PC-9 (cell line): ENCODE results near the gene CFAP92. TPM values are rescaled to one million over a fixed set of nuclear protein-coding genes. Genes with fewer than 3 reads are reported as not detected.

Experiments used
- BruUV-seq: library from RNA; stranded (reverse); fragments of 400-500 nt; replicated peaks from 2 replicates; lab custom pipeline; 2021; lab: Mats Ljungman, UMichigan
- CTCF ChIA-PET: fragments of 300-600 bp; sonication (Branson Sonifier 250); formaldehyde crosslinking; loops from one replicate; lab custom pipeline; 2022; ENCODE audit warnings: antibody characterized with exemption; lab: Charles Lee
- POLR2A ChIA-PET: fragments of 300-600 bp; sonication (Branson Sonifier 250); formaldehyde crosslinking; loops from one replicate; lab custom pipeline; 2022; ENCODE audit warnings: antibody characterized with exemption; ENCODE audit not compliant: unreplicated experiment; lab: Charles Lee
- DNase-seq, 2 experiments: peaks; one replicate each; pipeline versions ENCODE4 v3.0.0 to v3.0.0-alpha.2; 2015 to 2022; ENCODE audit warnings: mixed read lengths in 1 of 2
- H2AFZ ChIP-seq: fragments of 200-600 bp; sonication (generic); 2 replicates; pipeline ENCODE4 v1.8.1; 2017; ENCODE audit warnings: antibody characterized with exemption
- H3F3A ChIP-seq: fragments of 200-600 bp; sonication (generic); 2 replicates; pipeline ENCODE4 v1.8.1; 2017; ENCODE audit warnings: antibody characterized with exemption, mild to moderate bottlenecking, low read depth; ENCODE audit not compliant: insufficient read depth
- H3K27ac ChIP-seq: fragments of 200-600 bp; sonication (generic); 2 replicates; pipeline ENCODE4 v1.6.1; 2016; ENCODE audit warnings: mixed run types
- H3K27me3 ChIP-seq: fragments of 200-600 bp; sonication (generic); 2 replicates; pipeline ENCODE4 v1.6.1; 2016; ENCODE audit warnings: low read depth, mixed run types; ENCODE audit not compliant: insufficient read depth
- H3K36me3 ChIP-seq: fragments of 200-600 bp; sonication (generic); 2 replicates; pipeline ENCODE4 v1.6.1; 2016; ENCODE audit warnings: low read depth, mixed run types
- H3K4me1 ChIP-seq: fragments of 200-600 bp; sonication (generic); replicated peaks from 2 replicates; pipeline ENCODE4 v1.6.1; 2016; ENCODE audit warnings: mixed run types; ENCODE audit not compliant: insufficient read depth
- H3K4me2 ChIP-seq: fragments of 200-600 bp; sonication (generic); 2 replicates; pipeline ENCODE4 v1.6.1; 2017; ENCODE audit warnings: mixed run types
- H3K4me3 ChIP-seq: fragments of 200-600 bp; sonication (generic); 2 replicates; pipeline ENCODE4 v1.6.1; 2016; ENCODE audit warnings: mixed run types
- H3K79me2 ChIP-seq: fragments of 200-600 bp; sonication (generic); 2 replicates; pipeline ENCODE4 v1.6.1; 2017; ENCODE audit warnings: low read depth, mixed run types
- H3K9me2 ChIP-seq: fragments of 200-600 bp; sonication (generic); 2 replicates; pipeline ENCODE4 v1.8.1; 2017; ENCODE audit warnings: mild to moderate bottlenecking; ENCODE audit not compliant: insufficient read depth
- H3K9me3 ChIP-seq: fragments of 200-600 bp; sonication (generic); 2 replicates; pipeline ENCODE4 v1.8.1; 2016; ENCODE audit warnings: low read depth; ENCODE audit not compliant: insufficient read depth
- H4K20me1 ChIP-seq: fragments of 200-600 bp; sonication (generic); 2 replicates; pipeline ENCODE4 v1.8.1; 2017; ENCODE audit not compliant: insufficient read depth
- CTCF ChIP-seq: fragments of 200-600 bp; sonication (generic); conservative IDR thresholded peaks from 2 replicates; pipeline ENCODE4 v1.6.1; 2017; ENCODE audit warnings: mixed run types, antibody characterized with exemption, mild to moderate bottlenecking, moderate library complexity
- EZH2 ChIP-seq: fragments of 200-600 bp; sonication (generic); IDR thresholded peaks from 2 replicates; pipeline ENCODE4 v1.8.0; 2017; ENCODE audit warnings: antibody characterized with exemption, low read depth
- intact Hi-C: fragments of 100-400 bp; cut with micrococcal nuclease; formaldehyde crosslinking; loops from one replicate; pipeline ENCODE4 v1.10.0; 2022; ENCODE audit not compliant: unreplicated experiment
- total RNA-seq: library from RNA; stranded (reverse); gene quantifications from 2 replicates; pipeline ENCODE4 v1.2.3, GENCODE V29; 2021

The CFAP92 gene
- total RNA-seq, 1 experiment from 2014 or later: 4.3 TPM

GRCh38 chr3:128988286-128988685 lies 5.6 kb downstream of the CFAP92 start:
- Histone ChIP-seq H3K27me3 (no peaks in the 10 kb centered on the region; the same call in 1 of the 2 replicates), H4K20me1 (no peaks in the 10 kb centered on the region), H2AFZ (no peak overlapping the region), H3K4me1 (no peaks in the 10 kb centered on the region), H3K27ac (no peak overlapping the region), H3K4me2 (no peak overlapping the region), H3K4me3 (no peak overlapping the region), H3K9me3 (no peaks in the 10 kb centered on the region), H3K36me3 (no peaks in the 10 kb centered on the region), H3K9me2 (no peaks in the 10 kb centered on the region), H3K79me2 (no peaks in the 10 kb centered on the region), H3F3A (no peaks in the 10 kb centered on the region)
- intact Hi-C loops: no loop called here
- ChIA-PET CTCF (interaction anchor here (0.6 kb wide), 1 partner anchor 18 kb away, joined by 5 read pairs; no protein-coding TSS in a partner anchor), POLR2A (no interaction called here)
- TF ChIP-seq EZH2 (no peak), CTCF (no peak)
- BruUV-seq: no TSS peak
- no peak for DNase-seq

- ChIA-PET CTCF (interaction anchor here (0.6 kb wide), 1 partner anchor 17 kb away, joined by 5 read pairs; no protein-coding TSS in a partner anchor), POLR2A (no interaction called here)
- H3K4me2 ChIP-seq: no peak overlapping the region
- DNase-seq: no peak
- H3K4me1 ChIP-seq: no peaks in the 10 kb centered on the region
- no peak overlapping the region for H3K4me3 ChIP-seq
- no peak overlapping the region for H3K27ac ChIP-seq
- peaks cover 1% of the 10 kb centered on the region for H3K27me3 ChIP-seq
- H3F3A ChIP-seq: no peaks in the 10 kb centered on the region
- intact Hi-C loops: no loop called here
- H2AFZ ChIP-seq: no peak overlapping the region
- TF ChIP-seq EZH2: no peak
- TF ChIP-seq CTCF: no peak
- no peaks in the 10 kb centered on the region for H3K36me3 ChIP-seq
- no peaks in the 10 kb centered on the region for H3K9me2 ChIP-seq
- no peaks in the 10 kb centered on the region for H3K79me2 ChIP-seq
- H4K20me1 ChIP-seq: no peaks in the 10 kb centered on the region
- BruUV-seq: no TSS peak
- H3K9me3 ChIP-seq: no peaks in the 10 kb centered on the region
Observed at GRCh38 chr3:128987302-128988100, 6.4 kb downstream of the CFAP92 start.

GRCh38 chr3:128984596-128984995 lies 9.3 kb downstream of the CFAP92 start:
- H2AFZ ChIP-seq: no peak overlapping the region
- no peak overlapping the region for H3K27ac ChIP-seq
- no peaks in the 10 kb centered on the region for H3K36me3 ChIP-seq
- H3K9me2 ChIP-seq: no peaks in the 10 kb centered on the region
- H3K27me3 ChIP-seq: peaks cover 8% of the 10 kb centered on the region
- POLR2A ChIA-PET: interaction anchor here (0.7 kb wide), 1 partner anchor 488 kb away, joined by 3 read pairs; no protein-coding TSS in a partner anchor
- no peaks in the 10 kb centered on the region for H4K20me1 ChIP-seq
- no peaks in the 10 kb centered on the region for H3K4me1 ChIP-seq
- no peaks in the 10 kb centered on the region for H3F3A ChIP-seq
- TF ChIP-seq EZH2: no peak
- TF ChIP-seq CTCF: no peak
- no peak overlapping the region for H3K4me2 ChIP-seq
- CTCF ChIA-PET: no interaction called here
- no TSS peak for BruUV-seq
- no peak overlapping the region for H3K4me3 ChIP-seq
- intact Hi-C loops: no loop called here
- no peaks in the 10 kb centered on the region for H3K79me2 ChIP-seq
- DNase-seq: no peak
- H3K9me3 ChIP-seq: no peaks in the 10 kb centered on the region
